GM23338 (cell line): ENCODE data around the gene ZNF273. TPM values are rescaled to one million over a fixed set of nuclear protein-coding genes. Genes with fewer than 3 reads are reported as not detected.
A peak's percentile ranks its signal among the peaks of the same experiment; 100 is the strongest.

Source experiments
- ATAC-seq: fragments of 200-7000 bp; cut with Tn5 transposase; 3 replicates; pipeline ENCODE4 v1.9.1; 2020
- DNase-seq: peaks from one replicate; pipeline ENCODE4 v3.0.0-alpha.2; 2015; ENCODE audit warnings: low spot score
- H2AFZ ChIP-seq: fragments of 200-600 bp; sonication (generic); 2 replicates; pipeline ENCODE4 v1.8.0; 2016; ENCODE audit warnings: antibody characterized with exemption, mild to moderate bottlenecking, moderate library complexity
- H3F3A ChIP-seq: fragments of 200-600 bp; sonication (generic); replicated peaks from 2 replicates; pipeline ENCODE4 v1.8.0; 2017; ENCODE audit warnings: antibody characterized with exemption, mixed run types, low read depth
- H3K27ac ChIP-seq: fragments of 200-600 bp; sonication (generic); 2 replicates; pipeline ENCODE4 v1.6.1; 2016; ENCODE audit warnings: low read depth
- H3K27me3 ChIP-seq: fragments of 200-600 bp; sonication (generic); 2 replicates; pipeline ENCODE4 v1.8.0; 2016; ENCODE audit warnings: mild to moderate bottlenecking, mixed run types, moderate library complexity; ENCODE audit not compliant: insufficient read depth
- H3K36me3 ChIP-seq: fragments of 200-600 bp; sonication (generic); 2 replicates; pipeline ENCODE4 v1.8.0; 2016; ENCODE audit warnings: mild to moderate bottlenecking; ENCODE audit not compliant: insufficient read depth
- H3K4me1 ChIP-seq: fragments of 200-600 bp; sonication (generic); 2 replicates; pipeline ENCODE4 v1.8.0; 2016; ENCODE audit warnings: mild to moderate bottlenecking, moderate library complexity; ENCODE audit not compliant: insufficient read depth
- H3K4me2 ChIP-seq: fragments of 200-600 bp; sonication (generic); 2 replicates; pipeline ENCODE4 v1.7.1; 2017; ENCODE audit warnings: mixed run types
- H3K4me3 ChIP-seq: fragments of 200-600 bp; sonication (generic); 2 replicates; pipeline ENCODE4 v1.6.1; 2016; ENCODE audit warnings: mixed run types
- H3K79me2 ChIP-seq: fragments of 200-600 bp; sonication (generic); replicated peaks from 2 replicates; pipeline ENCODE4 v1.8.0; 2017; ENCODE audit warnings: mild to moderate bottlenecking; ENCODE audit not compliant: insufficient read depth
- H3K9me2 ChIP-seq: fragments of 200-600 bp; sonication (generic); 2 replicates; pipeline ENCODE4 v1.8.0; 2017; ENCODE audit not compliant: insufficient read depth
- H4K20me1 ChIP-seq: fragments of 200-600 bp; sonication (generic); replicated peaks from 2 replicates; pipeline ENCODE4 v1.8.0; 2017; ENCODE audit warnings: mild to moderate bottlenecking; ENCODE audit not compliant: insufficient read depth
- H3K27ac Mint-ChIP-seq: 2 replicates; pipeline ENCODE4 v1.8.0; 2020; ENCODE audit warnings: inconsistent platforms, mild to moderate bottlenecking, moderate library complexity, mixed read lengths
- H3K27me3 Mint-ChIP-seq: 3 replicates; pipeline ENCODE4 v1.8.0; 2022; ENCODE audit warnings: low read depth, mild to moderate bottlenecking, moderate library complexity, mixed read lengths, inconsistent platforms; ENCODE audit not compliant: insufficient read depth, poor library complexity
- H3K36me3 Mint-ChIP-seq: 3 replicates; pipeline ENCODE4 v1.8.0; 2021; ENCODE audit warnings: low read depth, mild to moderate bottlenecking, inconsistent platforms, moderate library complexity, mixed read lengths
- H3K4me1 Mint-ChIP-seq: 3 replicates; pipeline ENCODE4 v1.8.0; 2020; ENCODE audit warnings: mild to moderate bottlenecking, inconsistent platforms, mixed read lengths
- H3K4me3 Mint-ChIP-seq: 3 replicates; pipeline ENCODE4 v1.8.0; 2021; ENCODE audit warnings: moderate library complexity, mild to moderate bottlenecking, inconsistent platforms, mixed read lengths
- H3K9me3 Mint-ChIP-seq: 3 replicates; pipeline ENCODE4 v1.8.0; 2020; ENCODE audit warnings: moderate library complexity, mild to moderate bottlenecking, inconsistent platforms, mixed read lengths
- EZH2 ChIP-seq: fragments of 200-600 bp; sonication (generic); IDR thresholded peaks from one replicate; pipeline ENCODE4 v1.8.0; 2017; ENCODE audit warnings: antibody characterized with exemption, mild to moderate bottlenecking, low read depth; ENCODE audit not compliant: unreplicated experiment
- NANOG ChIP-seq: IDR thresholded peaks from 2 replicates; pipeline ENCODE4 v1.6.1; 2016; ENCODE audit warnings: antibody characterized with exemption, borderline replicate concordance
- ZNF114 ChIP-seq: fragments of 250-450 bp; sonication (Bioruptor Pico); IDR thresholded peaks from 2 replicates; pipeline ENCODE4 v1.5.0; 2020; ENCODE audit warnings: mild to moderate bottlenecking, moderate library complexity
- ZNF331 ChIP-seq: fragments of 250-450 bp; sonication (Bioruptor Pico); IDR thresholded peaks from 2 replicates; pipeline ENCODE4 v1.5.0; 2020; ENCODE audit warnings: low read depth, mild to moderate bottlenecking, moderate library complexity
- polyA plus RNA-seq: library from polyadenylated mRNA; unstranded; fragments of >200 nt; fragmentation: Nextera tagmentation; extraction: Ambion mirVana; gene quantifications from 2 replicates; pipeline ENCODE4 v1.2.1, GENCODE V29; 2016
- total RNA-seq: library from RNA; depleted of rRNA; stranded (reverse); fragments of >200 nt; shearing (Covaris generic); gene quantifications from 2 replicates; pipeline ENCODE4 v1.2.3, GENCODE V29; 2014
- TF ChIP-seq, protein P1 (sequence below): fragments of 250-450 bp; sonication (Bioruptor Pico); IDR thresholded peaks from 2 replicates; pipeline ENCODE4 v1.5.0; 2020; ENCODE audit warnings: mild to moderate bottlenecking, moderate library complexity

Gene ZNF273
- total and polyA plus RNA-seq, 2 experiments from 2014 or later: 16.4 to 34.3 TPM

- TF ChIP-seq, protein P1, sequence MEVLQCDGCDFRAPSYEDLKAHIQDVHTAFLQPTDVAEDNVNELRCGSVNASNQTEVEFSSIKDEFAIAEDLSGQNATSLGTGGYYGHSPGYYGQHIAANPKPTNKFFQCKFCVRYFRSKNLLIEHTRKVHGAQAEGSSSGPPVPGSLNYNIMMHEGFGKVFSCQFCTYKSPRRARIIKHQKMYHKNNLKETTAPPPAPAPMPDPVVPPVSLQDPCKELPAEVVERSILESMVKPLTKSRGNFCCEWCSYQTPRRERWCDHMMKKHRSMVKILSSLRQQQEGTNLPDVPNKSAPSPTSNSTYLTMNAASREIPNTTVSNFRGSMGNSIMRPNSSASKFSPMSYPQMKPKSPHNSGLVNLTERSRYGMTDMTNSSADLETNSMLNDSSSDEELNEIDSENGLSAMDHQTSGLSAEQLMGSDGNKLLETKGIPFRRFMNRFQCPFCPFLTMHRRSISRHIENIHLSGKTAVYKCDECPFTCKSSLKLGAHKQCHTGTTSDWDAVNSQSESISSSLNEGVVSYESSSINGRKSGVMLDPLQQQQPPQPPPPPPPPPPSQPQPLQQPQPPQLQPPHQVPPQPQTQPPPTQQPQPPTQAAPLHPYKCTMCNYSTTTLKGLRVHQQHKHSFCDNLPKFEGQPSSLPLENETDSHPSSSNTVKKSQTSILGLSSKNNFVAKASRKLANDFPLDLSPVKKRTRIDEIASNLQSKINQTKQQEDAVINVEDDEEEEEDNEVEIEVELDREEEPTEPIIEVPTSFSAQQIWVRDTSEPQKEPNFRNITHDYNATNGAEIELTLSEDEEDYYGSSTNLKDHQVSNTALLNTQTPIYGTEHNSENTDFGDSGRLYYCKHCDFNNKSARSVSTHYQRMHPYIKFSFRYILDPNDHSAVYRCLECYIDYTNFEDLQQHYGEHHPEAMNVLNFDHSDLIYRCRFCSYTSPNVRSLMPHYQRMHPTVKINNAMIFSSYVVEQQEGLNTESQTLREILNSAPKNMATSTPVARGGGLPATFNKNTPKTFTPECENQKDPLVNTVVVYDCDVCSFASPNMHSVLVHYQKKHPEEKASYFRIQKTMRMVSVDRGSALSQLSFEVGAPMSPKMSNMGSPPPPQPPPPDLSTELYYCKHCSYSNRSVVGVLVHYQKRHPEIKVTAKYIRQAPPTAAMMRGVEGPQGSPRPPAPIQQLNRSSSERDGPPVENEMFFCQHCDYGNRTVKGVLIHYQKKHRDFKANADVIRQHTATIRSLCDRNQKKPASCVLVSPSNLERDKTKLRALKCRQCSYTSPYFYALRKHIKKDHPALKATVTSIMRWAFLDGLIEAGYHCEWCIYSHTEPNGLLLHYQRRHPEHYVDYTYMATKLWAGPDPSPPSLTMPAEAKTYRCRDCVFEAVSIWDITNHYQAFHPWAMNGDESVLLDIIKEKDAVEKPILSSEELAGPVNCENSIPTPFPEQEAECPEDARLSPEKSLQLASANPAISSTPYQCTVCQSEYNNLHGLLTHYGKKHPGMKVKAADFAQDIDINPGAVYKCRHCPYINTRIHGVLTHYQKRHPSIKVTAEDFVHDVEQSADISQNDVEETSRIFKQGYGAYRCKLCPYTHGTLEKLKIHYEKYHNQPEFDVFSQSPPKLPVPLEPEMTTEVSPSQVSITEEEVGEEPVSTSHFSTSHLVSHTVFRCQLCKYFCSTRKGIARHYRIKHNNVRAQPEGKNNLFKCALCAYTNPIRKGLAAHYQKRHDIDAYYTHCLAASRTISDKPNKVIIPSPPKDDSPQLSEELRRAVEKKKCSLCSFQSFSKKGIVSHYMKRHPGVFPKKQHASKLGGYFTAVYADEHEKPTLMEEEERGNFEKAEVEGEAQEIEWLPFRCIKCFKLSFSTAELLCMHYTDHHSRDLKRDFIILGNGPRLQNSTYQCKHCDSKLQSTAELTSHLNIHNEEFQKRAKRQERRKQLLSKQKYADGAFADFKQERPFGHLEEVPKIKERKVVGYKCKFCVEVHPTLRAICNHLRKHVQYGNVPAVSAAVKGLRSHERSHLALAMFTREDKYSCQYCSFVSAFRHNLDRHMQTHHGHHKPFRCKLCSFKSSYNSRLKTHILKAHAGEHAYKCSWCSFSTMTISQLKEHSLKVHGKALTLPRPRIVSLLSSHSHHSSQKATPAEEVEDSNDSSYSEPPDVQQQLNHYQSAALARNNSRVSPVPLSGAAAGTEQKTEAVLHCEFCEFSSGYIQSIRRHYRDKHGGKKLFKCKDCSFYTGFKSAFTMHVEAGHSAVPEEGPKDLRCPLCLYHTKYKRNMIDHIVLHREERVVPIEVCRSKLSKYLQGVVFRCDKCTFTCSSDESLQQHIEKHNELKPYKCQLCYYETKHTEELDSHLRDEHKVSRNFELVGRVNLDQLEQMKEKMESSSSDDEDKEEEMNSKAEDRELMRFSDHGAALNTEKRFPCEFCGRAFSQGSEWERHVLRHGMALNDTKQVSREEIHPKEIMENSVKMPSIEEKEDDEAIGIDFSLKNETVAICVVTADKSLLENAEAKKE (CRISPR knock-in tag): no peak
- TF ChIP-seq ZNF331 (CRISPR knock-in tag): no peak
- no peak for TF ChIP-seq ZNF114 (CRISPR knock-in tag)
- TF ChIP-seq EZH2: no peak
Measured at GRCh38 chr7:64875658-64876406, 27.2 kb upstream of the ZNF273 start (continued).

DNA sequence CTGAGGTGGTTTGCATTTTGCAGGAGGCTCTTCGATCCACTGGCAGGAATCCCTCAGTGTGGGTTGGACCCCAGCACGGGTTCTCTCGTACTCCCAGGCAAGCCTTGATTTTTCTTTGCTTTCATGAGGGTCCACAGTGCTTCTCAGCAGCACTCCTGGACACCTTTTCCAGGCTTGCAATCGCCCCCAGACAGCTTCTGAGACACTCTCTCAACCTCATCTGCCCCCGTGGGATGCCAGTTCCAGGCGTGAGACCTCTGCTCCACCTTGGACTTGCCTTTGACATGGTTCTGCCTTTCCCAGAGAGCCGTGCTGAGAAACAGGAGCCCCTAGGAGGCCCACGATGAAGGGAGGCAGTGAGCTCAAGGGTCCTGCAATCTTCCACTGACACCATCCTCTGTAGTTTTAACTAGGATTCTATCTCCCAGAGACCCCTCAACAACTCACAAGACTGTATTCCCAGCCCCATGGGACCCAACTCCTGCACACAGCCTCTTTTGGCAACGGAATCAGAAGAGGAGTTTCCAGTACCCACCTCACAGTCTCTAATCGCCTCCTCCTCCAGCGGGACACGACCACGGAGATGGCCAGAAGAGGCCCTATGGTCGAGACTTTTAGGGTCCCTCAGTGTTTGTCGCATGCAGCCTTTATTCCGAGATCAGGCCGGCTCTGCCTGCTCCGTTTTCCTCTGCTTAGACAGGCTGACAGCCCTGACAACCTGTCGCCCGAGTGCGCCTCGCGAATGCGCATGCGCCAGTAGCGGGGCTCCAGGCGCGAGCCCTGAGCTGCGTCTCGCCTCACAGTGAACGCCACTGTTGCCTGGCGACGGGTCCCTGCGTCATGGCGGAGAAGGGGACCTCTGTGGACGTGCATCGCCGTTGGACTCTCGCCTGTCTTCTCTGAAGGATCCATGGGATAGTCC is 26.0 kb upstream of the ZNF273 start:
- Histone ChIP-seq H3K4me1 (no peaks in the 10 kb centered on the region; the same call in 1 of the 2 replicates), H3K9me2 (no peaks in the 10 kb centered on the region), H3F3A (no peaks in the 10 kb centered on the region), H3K27me3 (peaks cover 54% of the 10 kb centered on the region), H2AFZ (peak overlapping the region; percentile 97), H3K4me2 (peak overlapping the region; percentile 81), H3K4me3 (peak overlapping the region; percentile 61), H3K27ac (no peak overlapping the region), H3K79me2 (no peaks in the 10 kb centered on the region), H3K36me3 (no peaks in the 10 kb centered on the region), H4K20me1 (no peaks in the 10 kb centered on the region)
- H3K36me3 Mint-ChIP-seq: peaks cover 10% of the 10 kb centered on the region; the same call in 1 of the 3 replicates
- H3K4me3 Mint-ChIP-seq: peak overlapping the region; percentile 62
- ATAC-seq: peak; percentile 80
- H3K27ac Mint-ChIP-seq: no peak overlapping the region
- DNase-seq: peak; percentile 91
- H3K9me3 Mint-ChIP-seq: peaks cover 54% of the 10 kb centered on the region
- H3K4me1 Mint-ChIP-seq: no peaks in the 10 kb centered on the region
- peaks cover 38% of the 10 kb centered on the region for H3K27me3 Mint-ChIP-seq
- TF ChIP-seq, protein P1 (CRISPR knock-in tag): no peak
- TF ChIP-seq ZNF331 (CRISPR knock-in tag) (no peak), NANOG (no peak), ZNF114 (CRISPR knock-in tag) (no peak)
